Measurements from ENCODE around the gene STX8. TPM values are rescaled to one million over a fixed set of nuclear protein-coding genes. Genes with fewer than 3 reads are reported as not detected.

Gene STX8
- total and polyA plus RNA-seq, 5 experiments from 2014 or later: 38.2 to 167 (median 114) TPM

DNA sequence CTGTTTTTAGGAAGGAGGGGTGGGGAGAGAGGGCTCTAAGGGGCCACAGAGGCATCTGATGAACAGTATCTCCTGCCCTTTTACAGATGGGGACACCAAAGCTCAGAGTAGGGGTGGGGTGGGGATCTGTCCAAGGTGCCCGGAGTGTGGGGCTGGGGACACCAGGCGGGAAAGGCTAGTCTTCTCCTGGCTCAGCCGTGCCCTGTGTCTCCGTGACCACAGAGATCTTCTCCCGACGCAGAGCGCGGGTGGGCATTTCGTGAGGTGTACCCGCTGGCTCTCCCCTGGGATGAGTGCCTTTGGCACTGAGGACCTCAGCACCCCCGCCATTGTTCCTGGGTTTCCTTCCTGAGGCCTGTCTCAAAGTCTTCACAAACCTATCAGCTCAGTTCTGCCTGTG, 344.8 kb downstream of the STX8 start:
- H3K4me1 Mint-ChIP-seq: peaks cover 0 to 4% (median under 1%) of the 10 kb centered on the region in 4 donors
- no peaks in the 10 kb centered on the region for H3K36me3 Mint-ChIP-seq
- no peak overlapping the region for H3K4me3 Mint-ChIP-seq
- no peak overlapping the region for H3K27ac Mint-ChIP-seq
- peaks cover 0 to 7% (median 0%) of the 10 kb centered on the region in 5 donors for H3K27me3 Mint-ChIP-seq
- ATAC-seq (no peak), DNase-seq (peak in 1 of 10 donors; percentile 57)
- H3K9me3 Mint-ChIP-seq: no peaks in the 10 kb centered on the region
- POLR2A ChIA-PET: no interaction called here

- peaks cover 0 to 4% (median under 1%) of the 10 kb centered on the region in 4 donors for H3K4me1 Mint-ChIP-seq
- peaks cover 0 to 7% (median 0%) of the 10 kb centered on the region in 5 donors for H3K27me3 Mint-ChIP-seq
- no peak for ATAC-seq
- POLR2A ChIA-PET: no interaction called here
- no peak overlapping the region for H3K27ac Mint-ChIP-seq
- H3K4me3 Mint-ChIP-seq: no peak overlapping the region
- no peaks in the 10 kb centered on the region for H3K9me3 Mint-ChIP-seq
- H3K36me3 Mint-ChIP-seq: no peaks in the 10 kb centered on the region
- no peak for DNase-seq
Measured at GRCh38 chr17:9230346-9230745, 345.3 kb downstream of the STX8 start.

DNA sequence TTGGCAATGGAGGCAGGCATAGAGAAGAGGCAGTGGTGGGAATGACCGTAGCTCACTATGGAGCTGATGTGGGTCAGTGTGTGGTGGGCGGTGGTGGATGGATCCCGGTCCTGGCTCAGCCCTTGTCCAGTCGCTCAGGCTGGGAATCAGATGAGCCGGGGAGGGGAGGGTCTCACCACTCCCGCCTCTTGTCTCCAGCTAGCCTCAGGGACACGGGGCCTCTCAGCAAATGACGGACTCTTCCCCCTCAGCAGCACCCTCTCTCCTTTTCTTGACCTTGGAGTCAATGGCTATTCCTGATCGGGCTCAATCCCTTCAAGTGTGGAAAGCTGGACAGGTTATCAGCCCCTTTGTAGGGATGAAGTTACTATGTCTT, 345.8 kb downstream of the STX8 start:
- H3K36me3 Mint-ChIP-seq: no peaks in the 10 kb centered on the region
- H3K4me1 Mint-ChIP-seq: peaks cover 0 to 4% (median under 1%) of the 10 kb centered on the region in 4 donors
- H3K27ac Mint-ChIP-seq: peak overlapping the region in 1 of 10 donors; percentile 25

DNA sequence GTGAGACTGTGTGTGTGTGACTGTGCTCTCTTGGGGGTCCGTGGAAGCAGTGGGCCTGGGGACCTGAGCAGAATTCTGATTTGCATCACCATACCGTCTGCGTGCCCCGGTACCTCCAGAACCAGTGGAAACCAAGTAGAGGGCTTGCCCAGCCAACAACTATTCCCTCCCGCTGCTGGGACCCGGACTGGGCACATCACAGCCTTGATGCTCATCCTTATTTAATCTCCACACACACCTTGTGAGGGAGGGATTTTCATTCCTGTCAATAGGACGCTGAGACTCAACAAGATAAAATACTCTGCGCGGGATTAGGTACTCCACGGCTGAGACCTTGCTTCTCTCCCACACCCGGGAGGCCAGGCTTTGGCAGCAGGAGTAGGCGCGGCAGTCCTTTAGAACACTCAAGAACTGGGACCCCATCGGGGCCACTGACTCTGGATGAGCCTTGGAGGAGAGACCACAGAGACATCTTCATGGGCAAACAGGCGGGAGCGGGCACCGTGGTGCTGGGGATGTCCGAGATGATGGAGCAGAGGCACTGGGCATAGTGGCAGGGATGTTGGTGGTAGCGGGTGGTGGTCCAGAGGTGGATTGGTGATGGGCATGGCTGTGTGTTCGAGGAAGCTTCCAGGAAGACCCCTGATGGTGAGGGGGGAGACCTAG, 346.3 kb downstream of the STX8 start:
- POLR2A ChIA-PET: no interaction called here
- H3K9me3 Mint-ChIP-seq: no peaks in the 10 kb centered on the region
- no peak overlapping the region for H3K27ac Mint-ChIP-seq
- peaks cover 0 to 5% (median 0%) of the 10 kb centered on the region in 5 donors for H3K27me3 Mint-ChIP-seq
- peaks cover 0 to 4% (median under 1%) of the 10 kb centered on the region in 4 donors for H3K4me1 Mint-ChIP-seq
- no peaks in the 10 kb centered on the region for H3K36me3 Mint-ChIP-seq
- no peak overlapping the region for H3K4me3 Mint-ChIP-seq
- DNase-seq: peak in 1 of 10 donors; percentile 47
- no peak for ATAC-seq

More for the DNA sequence above, 345.8 kb downstream of the STX8 start:
- ATAC-seq (no peak), DNase-seq (no peak)
- POLR2A ChIA-PET: no interaction called here
- Mint-ChIP-seq H3K9me3 (no peaks in the 10 kb centered on the region), H3K27me3 (peaks cover 0 to 5% (median 0%) of the 10 kb centered on the region in 5 donors), H3K4me3 (no peak overlapping the region)

DNA sequence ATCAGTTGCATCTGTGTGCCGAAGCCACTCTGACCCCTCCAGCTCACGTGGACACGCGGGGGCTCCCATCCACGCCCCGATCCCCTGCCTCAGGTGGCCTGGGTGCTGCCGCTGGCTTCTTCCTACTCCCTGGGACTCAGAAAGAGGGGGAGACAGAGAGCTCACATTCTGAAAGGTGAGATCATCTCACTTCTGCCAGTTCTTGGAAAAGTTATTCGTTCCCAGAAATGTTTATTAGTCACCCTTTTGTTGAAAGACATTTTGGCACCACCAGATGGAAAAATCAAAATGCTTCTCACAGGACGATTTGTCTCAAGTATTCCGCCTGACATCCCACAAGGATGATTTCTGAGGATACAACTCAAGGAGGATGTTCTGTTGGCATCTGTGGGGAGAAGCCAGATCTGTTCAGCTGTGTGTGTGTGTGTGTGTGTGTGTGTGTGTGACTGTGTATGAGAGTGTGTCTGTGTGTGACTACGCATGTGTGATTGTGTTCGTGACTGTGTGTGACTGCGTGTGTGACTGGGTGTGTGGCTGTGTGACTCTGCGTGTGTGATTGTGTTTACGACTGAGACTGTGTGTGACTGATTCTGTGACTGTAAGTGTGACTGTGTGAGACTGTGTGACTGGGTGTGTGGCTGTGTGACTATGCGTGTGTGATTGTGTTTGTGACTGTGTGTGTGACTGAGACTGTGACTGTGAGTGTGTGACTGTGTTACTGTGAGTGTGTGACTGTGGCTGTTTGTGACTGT, 347.0 kb downstream of the STX8 start:
- Mint-ChIP-seq H3K4me1 (peaks cover 0 to 4% (median under 1%) of the 10 kb centered on the region in 4 donors), H3K27me3 (peaks cover 0 to 5% (median 0%) of the 10 kb centered on the region in 5 donors), H3K9me3 (no peaks in the 10 kb centered on the region), H3K27ac (no peak overlapping the region), H3K4me3 (no peak overlapping the region), H3K36me3 (no peaks in the 10 kb centered on the region)
- POLR2A ChIA-PET: no interaction called here
- ATAC-seq (no peak), DNase-seq (no peak)

DNA sequence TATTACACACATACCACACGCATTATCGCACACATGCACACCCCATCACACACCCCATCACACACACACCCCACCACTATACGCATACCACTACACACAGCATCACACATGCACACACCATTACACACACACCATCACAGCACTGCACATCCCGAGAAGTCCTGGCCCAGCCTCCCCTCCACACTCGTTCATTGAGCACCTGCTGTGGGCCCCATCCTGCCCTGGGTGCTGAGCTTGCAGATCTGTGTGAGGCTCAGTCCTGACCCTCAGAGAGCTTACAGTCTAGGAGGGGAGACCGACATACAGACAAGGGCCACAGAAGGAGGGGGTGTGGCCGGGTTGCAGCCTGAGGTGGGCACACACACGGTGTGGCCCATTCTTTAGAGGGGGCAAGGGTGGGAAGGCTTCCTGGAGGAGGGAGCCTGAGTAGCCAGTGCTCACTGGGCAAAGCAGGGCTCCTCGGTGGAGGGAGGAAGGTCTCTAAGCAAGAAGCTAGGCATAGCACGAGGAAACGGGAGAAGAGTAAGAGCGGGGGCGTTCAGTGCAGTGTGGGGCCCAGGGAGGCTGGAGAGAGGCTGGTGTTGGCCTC, 347.7 kb downstream of the STX8 start:
- no peaks in the 10 kb centered on the region for H3K36me3 Mint-ChIP-seq
- peaks cover 0 to 4% (median under 1%) of the 10 kb centered on the region in 4 donors for H3K4me1 Mint-ChIP-seq
- no peaks in the 10 kb centered on the region for H3K9me3 Mint-ChIP-seq
- no peak overlapping the region for H3K27ac Mint-ChIP-seq
- ATAC-seq: no peak
- DNase-seq: peak in 1 of 10 donors; percentile 8
- H3K4me3 Mint-ChIP-seq: no peak overlapping the region
- H3K27me3 Mint-ChIP-seq: peaks cover 0 to 2% (median 0%) of the 10 kb centered on the region in 5 donors
- POLR2A ChIA-PET: no interaction called here

- DNase-seq: peak in 4 of 10 donors; percentile 9 to 63 (median 46)
- POLR2A ChIA-PET: no interaction called here
- ATAC-seq: peak; percentile 60 to 94
- peaks cover 0 to 2% (median 0%) of the 10 kb centered on the region in 5 donors for H3K27me3 Mint-ChIP-seq
- H3K4me1 Mint-ChIP-seq: peaks cover 0 to 4% (median under 1%) of the 10 kb centered on the region in 4 donors
- H3K36me3 Mint-ChIP-seq: no peaks in the 10 kb centered on the region
- H3K9me3 Mint-ChIP-seq: no peaks in the 10 kb centered on the region
- H3K4me3 Mint-ChIP-seq: no peak overlapping the region
- no peak overlapping the region for H3K27ac Mint-ChIP-seq
Measured at GRCh38 chr17:9226794-9227135, 348.9 kb downstream of the STX8 start.

GRCh38 chr17:9226130-9226793, 349.4 kb downstream of the STX8 start:
- Mint-ChIP-seq H3K4me3 (no peak overlapping the region), H3K27me3 (peaks cover 0 to under 1% (median 0%) of the 10 kb centered on the region in 5 donors), H3K27ac (no peak overlapping the region), H3K9me3 (no peaks in the 10 kb centered on the region), H3K36me3 (no peaks in the 10 kb centered on the region), H3K4me1 (peaks cover 0 to 4% (median under 1%) of the 10 kb centered on the region in 4 donors)
- DNase-seq: peak in 1 of 10 donors; percentile 34
- no peak for ATAC-seq
- POLR2A ChIA-PET: interaction anchor here (0.6 kb wide), 1 partner anchor 56 kb away, joined by 4 read pairs; no protein-coding TSS in a partner anchor

- H3K36me3 Mint-ChIP-seq: no peaks in the 10 kb centered on the region
- DNase-seq (peak in 1 of 10 donors; percentile 60), ATAC-seq (no peak)
- H3K9me3 Mint-ChIP-seq: no peaks in the 10 kb centered on the region
- no peak overlapping the region for H3K4me3 Mint-ChIP-seq
- peaks cover 0 to 4% (median under 1%) of the 10 kb centered on the region in 4 donors for H3K4me1 Mint-ChIP-seq
- no peak overlapping the region for H3K27ac Mint-ChIP-seq
- POLR2A ChIA-PET: interaction anchor here (0.6 kb wide), 1 partner anchor 56 kb away, joined by 4 read pairs; no protein-coding TSS in a partner anchor
- H3K27me3 Mint-ChIP-seq: no peaks in the 10 kb centered on the region
Measured at GRCh38 chr17:9225305-9226101, 350.1 kb downstream of the STX8 start.

DNA sequence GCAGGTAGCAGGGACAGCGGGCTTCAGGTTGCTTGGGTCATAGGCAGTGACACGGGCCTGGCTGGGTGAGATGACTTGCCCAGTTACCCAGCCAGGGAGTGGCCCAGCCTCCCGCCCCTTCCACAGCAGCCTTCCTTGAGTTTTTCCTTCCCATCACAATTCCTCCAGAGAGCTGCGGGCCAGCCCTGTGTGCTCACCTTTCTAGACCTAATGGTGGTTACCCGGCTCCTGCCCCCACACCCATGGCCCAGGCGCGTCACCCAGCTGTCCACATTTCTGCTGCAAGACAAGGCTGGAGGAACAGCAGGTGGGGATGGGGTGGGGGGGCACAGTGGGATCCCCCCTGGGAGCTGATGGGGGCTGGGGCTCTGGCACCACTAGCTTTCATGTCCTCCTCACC, 351.1 kb downstream of the STX8 start:
- no peak for DNase-seq
- POLR2A ChIA-PET: no interaction called here
- ATAC-seq: no peak
- Mint-ChIP-seq H3K36me3 (no peaks in the 10 kb centered on the region), H3K27me3 (peaks cover 0 to 2% (median 0%) of the 10 kb centered on the region in 5 donors), H3K4me1 (peaks cover 0 to 4% (median under 1%) of the 10 kb centered on the region in 4 donors), H3K9me3 (no peaks in the 10 kb centered on the region), H3K27ac (peak overlapping the region in 1 of 10 donors; percentile 72), H3K4me3 (no peak overlapping the region)

DNA sequence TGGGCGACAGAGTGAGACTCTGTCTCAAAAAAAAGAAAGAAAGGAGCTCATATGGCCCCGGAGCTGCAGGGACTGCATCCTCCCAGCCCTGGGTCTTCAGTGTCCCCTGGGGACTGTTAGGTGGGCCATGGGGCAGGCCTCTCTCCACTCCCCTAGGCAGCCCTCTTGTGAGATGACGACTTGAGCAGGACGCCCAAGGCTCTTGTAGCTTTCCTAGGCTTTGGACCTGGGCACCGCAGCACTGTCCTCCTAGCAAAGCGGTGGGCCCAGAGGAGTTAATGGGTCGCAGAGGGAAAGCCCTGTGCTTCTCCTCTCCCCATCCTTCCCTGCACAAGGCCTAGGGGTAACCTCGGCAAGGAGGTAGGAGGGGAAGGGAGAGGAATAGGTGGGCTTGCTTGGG, 352.1 kb downstream of the STX8 start:
- Mint-ChIP-seq H3K36me3 (no peaks in the 10 kb centered on the region), H3K9me3 (no peaks in the 10 kb centered on the region), H3K27me3 (peaks cover 0 to 2% (median 0%) of the 10 kb centered on the region in 5 donors), H3K4me1 (peaks cover 0 to 4% (median 0%) of the 10 kb centered on the region in 4 donors), H3K27ac (peak overlapping the region in 1 of 10 donors; percentile 35), H3K4me3 (no peak overlapping the region)
- POLR2A ChIA-PET: no interaction called here
- no peak for ATAC-seq
- DNase-seq: peak in 1 of 10 donors; percentile 36

DNA sequence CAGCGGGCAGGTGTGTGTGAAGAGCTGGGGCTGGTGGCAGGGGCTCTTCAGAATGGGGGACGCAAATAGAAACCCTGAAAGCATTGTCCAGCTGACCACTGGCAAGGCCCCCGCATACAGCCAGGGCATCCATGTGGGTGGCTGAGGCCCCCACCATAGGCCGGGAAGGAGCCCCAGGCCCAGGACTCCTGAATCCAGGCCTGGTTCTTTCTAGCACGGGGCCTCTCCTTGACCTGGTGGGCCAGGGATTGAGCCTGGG, 353.8 kb downstream of the STX8 start:
- H3K36me3 Mint-ChIP-seq: peaks cover 0 to 7% (median 0%) of the 10 kb centered on the region in 3 donors
- H3K27me3 Mint-ChIP-seq: peaks cover 0 to 2% (median 0%) of the 10 kb centered on the region in 5 donors
- POLR2A ChIA-PET: no interaction called here
- H3K4me3 Mint-ChIP-seq: no peak overlapping the region
- H3K27ac Mint-ChIP-seq: no peak overlapping the region
- peaks cover 0 to 4% (median 0%) of the 10 kb centered on the region in 4 donors for H3K4me1 Mint-ChIP-seq
- ATAC-seq: no peak
- peaks cover 0 to 12% (median 4%) of the 10 kb centered on the region in 9 donors for H3K9me3 Mint-ChIP-seq
- DNase-seq: peak in 1 of 10 donors; percentile 23

Data from naive thymus-derived CD8-positive, alpha-beta T cell (primary cell).